ENCODE measurements around the gene GADD45A.

GADD45A gene

DNA sequence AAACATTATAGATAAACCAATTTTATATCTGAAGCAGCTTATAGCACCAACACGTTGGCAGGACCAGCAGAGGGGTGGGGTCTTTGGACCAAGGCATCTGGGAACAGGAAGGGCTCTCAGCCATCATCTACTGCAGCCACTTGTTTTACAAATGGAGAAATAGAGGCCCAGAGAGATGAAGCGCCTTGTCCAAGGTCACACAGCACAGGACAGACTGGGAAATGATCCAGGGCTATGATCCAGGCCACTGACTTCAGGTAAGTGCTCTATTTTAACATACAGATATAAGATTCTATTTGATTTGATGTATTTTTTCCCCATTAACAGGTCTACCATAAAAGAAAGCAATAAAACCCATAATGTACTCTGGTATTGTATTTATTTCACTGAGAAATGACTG, 16.9 kb downstream of the GADD45A start:
- no peaks in the 10 kb centered on the region for H3K9me3 ChIP-seq (ENCODE audit: low read depth, low read length)
- TF ChIP-seq POLR2AphosphoS5 (IDR thresholded peaks at IDR 0.05; ENCODE audit: borderline replicate concordance, low read depth, low read length) (no peak), FOXP2 (optimal IDR thresholded peaks at IDR 0.05; ENCODE audit: control extremely low read depth, extremely low read length, insufficient read depth) (no peak), EZH2 (IDR thresholded peaks at IDR 0.05) (no peak)
- H3K27ac ChIP-seq = no peak overlapping the region
- no peak for DNase-seq (ENCODE audit: low read depth, low spot score)
- no peak overlapping the region for H3K4me3 ChIP-seq
- no peaks in the 10 kb centered on the region for H3K36me3 ChIP-seq (ENCODE audit: insufficient read depth, low read length)
- H3K9ac ChIP-seq (ENCODE audit: insufficient read length) = no peak overlapping the region

DNA sequence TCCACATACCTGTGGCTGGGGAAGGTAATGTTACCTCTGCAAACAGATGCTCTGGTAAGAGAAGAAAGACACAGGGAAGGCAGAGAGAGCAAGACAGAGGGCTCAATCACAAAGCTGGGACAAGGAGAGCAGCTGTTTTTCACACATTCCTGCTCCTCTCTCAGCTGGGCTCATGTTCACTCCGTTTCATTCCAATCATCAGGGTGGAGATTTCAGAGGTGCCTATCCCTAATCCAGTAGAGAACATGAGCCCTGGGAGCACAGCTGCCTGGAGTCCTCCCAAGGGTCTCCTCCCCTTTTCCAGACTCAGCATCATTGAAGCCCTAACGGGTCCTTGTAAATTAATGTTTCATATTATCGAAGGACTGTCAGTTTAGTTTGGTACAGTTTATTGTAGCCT, 19.4 kb downstream of the GADD45A start:
- DNase-seq (ENCODE audit: low read depth, low spot score) = no peak
- H3K4me3 ChIP-seq = no peak overlapping the region
- no peaks in the 10 kb centered on the region for H3K9me3 ChIP-seq (ENCODE audit: low read depth, low read length)
- TF ChIP-seq POLR2AphosphoS5 (IDR thresholded peaks at IDR 0.05; ENCODE audit: borderline replicate concordance, low read depth, low read length) = no peak
- no peak for TF ChIP-seq EZH2 (IDR thresholded peaks at IDR 0.05)
- no peak for TF ChIP-seq FOXP2 (optimal IDR thresholded peaks at IDR 0.05; ENCODE audit: control extremely low read depth, extremely low read length, insufficient read depth)
- no peaks in the 10 kb centered on the region for H3K36me3 ChIP-seq (ENCODE audit: insufficient read depth, low read length)
- H3K27ac ChIP-seq = no peak overlapping the region
- no peak overlapping the region for H3K9ac ChIP-seq (ENCODE audit: insufficient read length)

DNA sequence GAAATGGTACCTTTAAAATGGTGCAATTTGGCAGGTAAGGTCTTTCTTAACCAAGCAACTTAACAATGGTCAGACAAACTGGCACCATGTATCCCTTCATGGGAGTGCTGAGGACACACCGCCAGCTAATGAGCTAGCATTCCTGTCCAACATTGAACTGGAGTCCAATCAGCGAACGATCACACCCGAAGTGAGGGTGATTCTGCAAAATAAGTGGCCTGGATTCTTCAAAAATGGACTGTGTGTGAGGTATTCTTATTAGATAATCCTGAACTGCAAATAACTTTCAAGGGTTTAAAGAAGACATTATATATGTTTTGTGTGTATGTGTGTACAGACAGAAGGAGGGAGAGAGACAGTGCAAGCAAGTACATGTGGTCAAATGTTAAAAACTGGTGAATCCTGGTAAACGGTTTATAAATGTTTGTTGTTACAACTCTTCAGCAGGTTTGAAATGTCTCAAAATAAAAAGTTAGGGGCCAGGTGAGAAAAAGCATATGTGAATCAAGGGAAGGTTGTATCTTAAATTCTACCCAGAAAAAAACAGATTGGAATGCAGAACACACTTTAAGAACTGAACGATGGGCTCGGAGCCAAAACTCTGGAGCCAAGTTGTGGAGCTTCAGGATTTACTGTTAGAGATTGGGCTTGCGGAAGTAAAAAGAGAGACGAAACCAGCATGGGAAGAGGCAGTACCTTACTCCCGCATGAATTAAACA, 20.9 kb downstream of the GADD45A start:
- Histone ChIP-seq H3K36me3 (ENCODE audit: insufficient read depth, low read length) (no peaks in the 10 kb centered on the region), H3K9me3 (ENCODE audit: low read depth, low read length) (no peaks in the 10 kb centered on the region), H3K9ac (ENCODE audit: insufficient read length) (no peak overlapping the region), H3K4me3 (no peak overlapping the region), H3K27ac (no peak overlapping the region)
- DNase-seq (ENCODE audit: low read depth, low spot score) = no peak
- TF ChIP-seq POLR2AphosphoS5 (IDR thresholded peaks at IDR 0.05; ENCODE audit: borderline replicate concordance, low read depth, low read length) (no peak), FOXP2 (optimal IDR thresholded peaks at IDR 0.05; ENCODE audit: control extremely low read depth, extremely low read length, insufficient read depth) (no peak), EZH2 (IDR thresholded peaks at IDR 0.05) (no peak)

DNA sequence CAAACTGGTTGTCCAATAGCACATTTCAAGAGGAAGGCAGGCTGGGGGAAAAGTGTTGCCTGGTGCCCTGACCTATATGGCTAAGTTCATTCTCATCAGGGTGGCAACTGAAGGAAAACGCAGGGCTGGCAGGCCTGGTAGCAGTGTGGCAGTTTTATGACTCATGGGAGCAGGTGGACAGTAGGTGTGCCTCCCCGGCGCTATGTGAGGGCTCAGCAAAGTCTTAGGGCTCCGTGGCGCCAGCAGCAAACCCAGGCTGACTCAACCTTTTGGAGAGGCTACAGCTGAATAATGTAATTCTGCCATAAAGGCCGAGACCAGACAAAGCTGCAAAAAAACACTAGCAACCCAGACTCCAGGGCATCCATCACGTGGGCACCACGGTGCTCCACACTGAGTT, 23.6 kb downstream of the GADD45A start:
- Histone ChIP-seq H3K27ac (no peak overlapping the region), H3K9me3 (ENCODE audit: low read depth, low read length) (no peaks in the 10 kb centered on the region), H3K4me3 (no peak overlapping the region), H3K9ac (ENCODE audit: insufficient read length) (no peak overlapping the region), H3K36me3 (ENCODE audit: insufficient read depth, low read length) (no peaks in the 10 kb centered on the region)
- no peak for TF ChIP-seq POLR2AphosphoS5 (IDR thresholded peaks at IDR 0.05; ENCODE audit: borderline replicate concordance, low read depth, low read length)
- TF ChIP-seq EZH2 (IDR thresholded peaks at IDR 0.05) = no peak
- no peak for TF ChIP-seq FOXP2 (optimal IDR thresholded peaks at IDR 0.05; ENCODE audit: control extremely low read depth, extremely low read length, insufficient read depth)
- DNase-seq (ENCODE audit: low read depth, low spot score) = no peak

DNA sequence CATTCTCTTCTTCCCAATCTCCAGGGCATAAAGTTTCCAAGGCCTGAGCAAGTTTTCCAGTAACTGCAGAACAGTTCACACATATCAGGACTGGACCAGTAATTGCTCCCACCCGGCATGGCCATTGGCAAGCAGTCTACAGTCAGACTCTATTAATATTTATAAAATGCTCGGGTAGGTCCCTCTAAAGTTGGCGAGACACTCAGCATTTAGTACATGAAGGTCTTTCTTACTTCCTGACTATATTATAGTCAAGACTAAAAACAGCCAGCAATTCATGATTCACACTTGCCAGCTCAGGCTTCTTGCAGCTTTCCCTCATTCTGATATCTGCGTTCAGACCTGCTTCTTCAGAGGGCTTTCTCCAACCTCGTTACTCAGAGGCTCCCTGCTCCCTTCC, 25.4 kb downstream of the GADD45A start:
- no peak for DNase-seq (ENCODE audit: low read depth, low spot score)
- Histone ChIP-seq H3K27ac (no peak overlapping the region), H3K4me3 (no peak overlapping the region), H3K36me3 (ENCODE audit: insufficient read depth, low read length) (no peaks in the 10 kb centered on the region), H3K9ac (ENCODE audit: insufficient read length) (no peak overlapping the region), H3K9me3 (ENCODE audit: low read depth, low read length) (no peaks in the 10 kb centered on the region)
- TF ChIP-seq EZH2 (IDR thresholded peaks at IDR 0.05) (no peak), FOXP2 (optimal IDR thresholded peaks at IDR 0.05; ENCODE audit: control extremely low read depth, extremely low read length, insufficient read depth) (no peak), POLR2AphosphoS5 (IDR thresholded peaks at IDR 0.05; ENCODE audit: borderline replicate concordance, low read depth, low read length) (no peak)

DNA sequence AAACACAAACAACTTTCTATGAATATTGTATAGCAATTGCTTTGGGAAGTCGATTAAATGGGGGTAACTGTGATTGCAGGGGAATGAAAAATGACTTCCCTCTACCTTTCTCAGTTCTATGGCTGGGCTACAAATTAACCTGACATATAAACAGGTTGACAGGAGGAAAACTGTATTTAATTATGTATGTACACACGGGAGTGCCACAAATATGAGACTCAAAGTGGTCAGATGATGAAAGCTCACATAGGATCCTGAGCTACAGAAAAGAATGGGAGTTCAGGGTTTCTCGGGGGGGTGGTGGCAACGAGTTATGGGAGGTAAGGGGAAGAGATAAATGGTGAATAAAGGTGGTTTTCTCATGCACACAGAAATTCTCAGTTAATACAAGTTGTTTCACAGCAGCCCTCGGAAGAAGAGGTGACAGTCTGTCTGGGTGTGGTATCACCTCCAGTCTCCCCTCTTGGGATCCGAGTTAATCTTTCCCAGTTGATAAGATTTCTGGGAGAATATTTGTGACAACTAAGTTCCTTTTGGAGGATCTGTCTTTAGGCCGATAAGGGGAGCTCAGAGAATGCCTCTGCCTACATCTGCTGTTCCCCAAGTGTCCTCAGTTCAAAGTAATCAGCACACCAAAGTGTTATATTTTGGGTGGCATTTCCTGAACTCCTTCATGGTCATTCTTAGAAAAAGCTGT, 26.3 kb downstream of the GADD45A start:
- DNase-seq (ENCODE audit: low read depth, low spot score) = no peak
- TF ChIP-seq EZH2 (IDR thresholded peaks at IDR 0.05) (no peak), POLR2AphosphoS5 (IDR thresholded peaks at IDR 0.05; ENCODE audit: borderline replicate concordance, low read depth, low read length) (no peak), FOXP2 (optimal IDR thresholded peaks at IDR 0.05; ENCODE audit: control extremely low read depth, extremely low read length, insufficient read depth) (no peak)
- Histone ChIP-seq H3K9me3 (ENCODE audit: low read depth, low read length) (no peaks in the 10 kb centered on the region), H3K36me3 (ENCODE audit: insufficient read depth, low read length) (no peaks in the 10 kb centered on the region), H3K27ac (no peak overlapping the region), H3K4me3 (no peak overlapping the region), H3K9ac (ENCODE audit: insufficient read length) (no peak overlapping the region)

DNA sequence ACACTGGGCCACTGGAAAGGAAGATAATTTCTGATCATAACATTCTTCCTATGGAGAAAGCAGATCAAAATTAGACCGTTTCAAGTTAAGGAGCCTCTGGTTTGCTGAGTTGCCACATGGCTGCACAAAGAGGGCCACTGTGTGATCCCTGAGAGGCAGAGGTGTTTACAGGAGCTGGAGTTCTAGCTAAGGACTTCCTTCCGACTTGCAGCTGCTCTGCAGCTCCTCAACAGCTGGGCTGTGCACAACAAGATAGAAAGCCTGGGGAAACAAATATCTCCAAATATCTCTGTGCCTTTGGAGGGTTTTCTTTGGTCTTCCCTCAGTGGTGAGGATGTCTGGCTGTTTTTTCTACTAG, 26.8 kb downstream of the GADD45A start:
- H3K9me3 ChIP-seq (ENCODE audit: low read depth, low read length) = no peaks in the 10 kb centered on the region
- no peak for DNase-seq (ENCODE audit: low read depth, low spot score)
- H3K36me3 ChIP-seq (ENCODE audit: insufficient read depth, low read length) = no peaks in the 10 kb centered on the region
- no peak for TF ChIP-seq FOXP2 (optimal IDR thresholded peaks at IDR 0.05; ENCODE audit: control extremely low read depth, extremely low read length, insufficient read depth)
- TF ChIP-seq EZH2 (IDR thresholded peaks at IDR 0.05) = no peak
- no peak for TF ChIP-seq POLR2AphosphoS5 (IDR thresholded peaks at IDR 0.05; ENCODE audit: borderline replicate concordance, low read depth, low read length)
- H3K27ac ChIP-seq = no peak overlapping the region
- no peak overlapping the region for H3K4me3 ChIP-seq
- H3K9ac ChIP-seq (ENCODE audit: insufficient read length) = no peak overlapping the region

DNA sequence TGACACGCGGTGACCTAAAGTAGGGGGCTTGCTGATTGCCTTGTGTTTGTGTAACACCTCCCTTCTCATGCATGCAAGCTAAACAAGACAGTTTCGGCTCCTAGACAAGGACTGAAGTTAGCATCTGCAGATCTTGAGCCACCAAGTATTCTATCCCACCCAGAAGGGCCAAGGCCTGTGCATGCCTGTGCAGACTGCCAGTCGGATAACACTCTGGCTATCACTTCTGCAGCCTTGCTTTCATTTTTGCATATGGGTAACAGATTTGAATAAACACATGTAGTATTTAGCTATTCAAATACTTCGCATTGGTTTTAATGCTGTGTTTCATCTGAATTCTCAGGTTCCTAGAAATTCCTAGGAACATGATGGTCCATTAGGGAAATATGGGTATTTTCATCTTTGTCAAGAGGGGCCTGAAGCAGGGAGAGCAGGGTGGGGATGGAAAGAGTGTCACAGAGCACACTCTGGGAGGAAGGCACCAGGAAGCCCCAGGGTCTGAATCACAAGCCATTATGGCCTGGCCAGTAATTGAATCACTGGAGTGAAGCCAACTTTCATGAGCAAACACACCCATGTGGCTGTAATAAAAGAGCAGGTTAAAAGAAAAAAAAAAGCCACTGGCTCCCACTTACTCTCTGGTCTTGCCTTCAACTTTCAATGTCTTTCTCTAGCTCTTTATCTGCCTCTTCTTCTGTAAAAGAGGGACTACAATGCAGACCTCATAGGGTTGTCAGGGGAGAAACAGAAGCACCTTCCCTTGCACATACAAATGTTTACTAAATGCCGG, 28.3 kb downstream of the GADD45A start:
- Histone ChIP-seq H3K9me3 (ENCODE audit: low read depth, low read length) (no peaks in the 10 kb centered on the region), H3K4me3 (no peak overlapping the region), H3K9ac (ENCODE audit: insufficient read length) (no peak overlapping the region), H3K36me3 (ENCODE audit: insufficient read depth, low read length) (no peaks in the 10 kb centered on the region), H3K27ac (no peak overlapping the region)
- TF ChIP-seq POLR2AphosphoS5 (IDR thresholded peaks at IDR 0.05; ENCODE audit: borderline replicate concordance, low read depth, low read length) (no peak), EZH2 (IDR thresholded peaks at IDR 0.05) (no peak), FOXP2 (optimal IDR thresholded peaks at IDR 0.05; ENCODE audit: control extremely low read depth, extremely low read length, insufficient read depth) (no peak)
- DNase-seq (ENCODE audit: low read depth, low spot score) = no peak

Data from SK-N-MC (cell line).